Colonic mucosa (tissue), 4 donors: ENCODE results near the gene DUSP5. TPM values are rescaled to one million over a fixed set of nuclear protein-coding genes. Genes with fewer than 3 reads are reported as not detected.

Experiments used
- DNase-seq: peaks from one replicate; pipeline ENCODE4 v3.0.0-alpha.2; 2020
- H3K27ac ChIP-seq: fragments of 200-600 bp; one replicate; pipeline ENCODE4 v1.8.0; 2021
- H3K27me3 ChIP-seq: fragments of 200-600 bp; one replicate; pipeline ENCODE4 v1.8.0; 2021
- H3K36me3 ChIP-seq: fragments of 200-600 bp; one replicate; pipeline ENCODE4 v1.8.0; 2021
- H3K4me1 ChIP-seq: fragments of 200-600 bp; one replicate; pipeline ENCODE4 v1.8.0; 2021; ENCODE audit warnings: mild to moderate bottlenecking
- H3K4me3 ChIP-seq: fragments of 200-600 bp; one replicate; pipeline ENCODE4 v1.8.0; 2021
- H3K9ac ChIP-seq, 2 donors: one replicate each; pipeline ENCODE4 v1.7.0; 2013; ENCODE audit warnings: control low read depth in 2 of 2, low read depth in 2 of 2, low read length in 2 of 2
- H3K9me3 ChIP-seq: fragments of 200-600 bp; one replicate; pipeline ENCODE4 v1.8.0; 2021
- intact Hi-C: fragments of 100-400 bp; cut with DNase I; formaldehyde crosslinking; loops from one replicate; pipeline ENCODE4 v1.14.1; 2022
- total RNA-seq, 2 donors: library from RNA; stranded (reverse); fragmentation: NEBNext Ultra II Directional in 1 of 2; extraction: Animal tissue kit (Norgen Biotek cat#: 25700) in 1 of 2; gene quantifications; one replicate each; pipeline ENCODE4 v1.2.1, GENCODE V29; 2021
- TF ChIP-seq, protein P1 (sequence below): fragments of 200-600 bp; IDR thresholded peaks from one replicate; pipeline ENCODE4 v1.8.0; 2022; ENCODE audit warnings: antibody characterized with exemption, mild to moderate bottlenecking
- donor health status: healthy.
- donor health status: DM: no; HTN: no; CAD: no.
- donor health status: DM: no; HTN: no; CAD: no.

Gene DUSP5
- total RNA-seq, 2 donors from 2014 or later = 6.2 to 22.0 TPM

DNA sequence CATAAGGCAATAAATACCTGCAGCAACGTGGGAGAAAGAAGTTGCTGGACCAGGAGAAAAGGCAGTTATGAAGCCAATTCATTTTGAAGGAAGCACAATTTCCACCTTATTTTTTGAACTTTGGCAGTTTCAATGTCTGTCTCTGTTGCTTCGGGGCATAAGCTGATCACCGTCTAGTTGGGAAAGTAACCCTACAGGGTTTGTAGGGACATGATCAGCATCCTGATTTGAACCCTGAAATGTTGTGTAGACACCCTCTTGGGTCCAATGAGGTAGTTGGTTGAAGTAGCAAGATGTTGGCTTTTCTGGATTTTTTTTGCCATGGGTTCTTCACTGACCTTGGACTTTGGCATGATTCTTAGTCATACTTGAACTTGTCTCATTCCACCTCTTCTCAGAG is 13.0 kb downstream of the DUSP5 start:
- TF ChIP-seq, protein P1, sequence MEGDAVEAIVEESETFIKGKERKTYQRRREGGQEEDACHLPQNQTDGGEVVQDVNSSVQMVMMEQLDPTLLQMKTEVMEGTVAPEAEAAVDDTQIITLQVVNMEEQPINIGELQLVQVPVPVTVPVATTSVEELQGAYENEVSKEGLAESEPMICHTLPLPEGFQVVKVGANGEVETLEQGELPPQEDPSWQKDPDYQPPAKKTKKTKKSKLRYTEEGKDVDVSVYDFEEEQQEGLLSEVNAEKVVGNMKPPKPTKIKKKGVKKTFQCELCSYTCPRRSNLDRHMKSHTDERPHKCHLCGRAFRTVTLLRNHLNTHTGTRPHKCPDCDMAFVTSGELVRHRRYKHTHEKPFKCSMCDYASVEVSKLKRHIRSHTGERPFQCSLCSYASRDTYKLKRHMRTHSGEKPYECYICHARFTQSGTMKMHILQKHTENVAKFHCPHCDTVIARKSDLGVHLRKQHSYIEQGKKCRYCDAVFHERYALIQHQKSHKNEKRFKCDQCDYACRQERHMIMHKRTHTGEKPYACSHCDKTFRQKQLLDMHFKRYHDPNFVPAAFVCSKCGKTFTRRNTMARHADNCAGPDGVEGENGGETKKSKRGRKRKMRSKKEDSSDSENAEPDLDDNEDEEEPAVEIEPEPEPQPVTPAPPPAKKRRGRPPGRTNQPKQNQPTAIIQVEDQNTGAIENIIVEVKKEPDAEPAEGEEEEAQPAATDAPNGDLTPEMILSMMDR = no peak
- Histone ChIP-seq H3K4me1 (no peaks in the 10 kb centered on the region), H3K4me3 (no peak overlapping the region), H3K27ac (no peak overlapping the region), H3K9me3 (no peaks in the 10 kb centered on the region), H3K36me3 (no peaks in the 10 kb centered on the region), H3K27me3 (no peaks in the 10 kb centered on the region), H3K9ac (no peak overlapping the region)
- intact Hi-C loops = no loop called here
- DNase-seq = no peak

DNA sequence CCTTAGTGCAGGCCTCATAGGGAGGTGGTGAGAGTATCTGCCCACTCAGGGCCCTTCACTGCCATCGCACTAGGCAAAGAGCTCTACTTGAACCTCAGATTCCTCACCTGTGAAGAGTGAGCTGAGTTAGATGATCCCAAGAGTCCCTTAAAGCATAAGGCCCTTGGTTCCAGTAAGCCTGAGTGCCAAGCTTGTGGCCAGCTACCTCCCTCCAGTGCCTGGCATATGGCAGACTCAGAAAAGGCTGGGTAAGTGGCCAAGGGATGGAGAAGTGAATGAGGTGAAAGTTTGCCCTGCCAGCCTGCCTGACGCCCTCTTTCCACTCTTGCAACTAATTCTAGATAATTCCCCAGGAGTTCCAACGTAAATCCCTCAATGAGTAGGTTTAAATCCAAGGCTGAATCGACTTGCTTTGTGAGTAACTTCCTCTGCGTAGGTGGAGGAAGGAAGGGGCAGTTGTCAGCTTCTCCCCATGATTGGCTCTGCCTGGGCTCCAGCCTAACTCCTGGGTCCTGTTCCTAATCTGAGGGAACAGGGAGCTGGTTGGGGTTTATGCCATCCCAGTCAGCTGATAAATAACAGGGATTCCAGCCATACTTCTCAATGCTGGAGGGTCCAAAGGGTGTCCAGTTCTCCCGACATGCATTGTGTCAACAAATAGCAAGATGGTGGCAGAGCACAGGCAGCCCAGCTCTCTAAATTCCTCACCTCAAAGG is 14.2 kb downstream of the DUSP5 start:
- H3K27me3 ChIP-seq = no peaks in the 10 kb centered on the region
- H3K4me1 ChIP-seq = no peaks in the 10 kb centered on the region
- no peak overlapping the region for H3K27ac ChIP-seq
- intact Hi-C loops = no loop called here
- no peaks in the 10 kb centered on the region for H3K36me3 ChIP-seq
- no peak for DNase-seq
- H3K9ac ChIP-seq = no peak overlapping the region
- no peak overlapping the region for H3K4me3 ChIP-seq
- TF ChIP-seq, protein P1 = no peak
- no peaks in the 10 kb centered on the region for H3K9me3 ChIP-seq

DNA sequence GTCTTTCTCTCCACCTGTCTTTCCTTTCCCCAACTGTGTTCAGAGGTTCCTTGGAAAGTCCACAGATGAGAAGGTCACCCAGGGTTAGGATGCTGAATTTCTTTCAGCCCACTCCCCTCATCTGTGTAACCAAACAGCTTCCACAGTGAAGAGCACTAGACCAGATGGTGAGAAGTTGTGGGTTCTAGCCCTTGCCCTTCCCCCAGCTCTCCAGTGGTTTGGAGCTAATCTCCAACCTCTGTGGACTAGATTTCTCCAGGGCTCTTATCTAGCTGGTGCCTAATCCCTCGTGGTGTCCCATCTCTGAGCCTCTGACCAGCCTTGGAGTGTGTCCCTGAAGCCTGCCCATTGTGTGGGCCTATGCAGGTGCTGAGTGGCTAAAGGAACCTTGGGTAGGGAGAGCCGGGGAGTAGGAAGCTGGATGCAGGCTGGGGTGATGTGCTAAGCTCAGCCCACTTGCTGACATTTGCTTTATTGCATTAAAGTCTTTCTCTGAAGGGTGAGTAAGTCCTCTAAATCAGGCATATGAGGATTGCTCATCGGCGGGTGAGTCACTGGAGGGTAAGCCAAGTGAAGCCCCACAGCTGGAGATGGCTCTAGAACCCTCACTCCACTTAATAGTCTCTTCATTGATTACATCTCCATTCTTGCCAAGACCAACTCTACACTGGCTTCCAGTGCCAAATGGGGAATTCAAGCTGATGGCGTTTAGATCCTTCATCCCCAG is 14.9 kb downstream of the DUSP5 start:
- Histone ChIP-seq H3K27ac (no peak overlapping the region), H3K4me3 (no peak overlapping the region), H3K27me3 (no peaks in the 10 kb centered on the region), H3K9ac (no peak overlapping the region), H3K36me3 (no peaks in the 10 kb centered on the region), H3K4me1 (no peaks in the 10 kb centered on the region), H3K9me3 (no peaks in the 10 kb centered on the region)
- intact Hi-C loops = no loop called here
- TF ChIP-seq, protein P1 = no peak
- DNase-seq = no peak

DNA sequence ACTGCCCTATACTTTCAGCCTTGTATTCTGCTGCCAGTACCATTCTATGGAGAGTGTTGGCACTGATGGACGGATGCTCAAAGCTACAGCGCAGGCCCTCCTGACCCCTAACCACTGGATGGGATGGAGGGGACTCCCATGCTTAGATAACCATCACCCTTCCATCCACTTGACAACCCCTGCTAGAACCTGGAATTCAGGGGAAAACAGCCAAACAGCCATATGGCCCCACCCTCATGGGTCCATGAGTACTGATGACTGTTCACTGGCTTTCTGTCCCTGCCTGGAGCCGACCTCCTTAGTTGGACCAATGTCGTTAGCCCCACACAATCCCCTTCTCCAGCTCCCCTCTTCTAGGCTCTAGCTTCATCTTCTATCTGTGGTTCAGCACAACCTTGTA is 16.2 kb downstream of the DUSP5 start:
- TF ChIP-seq, protein P1 = no peak
- DNase-seq = no peak
- H3K27me3 ChIP-seq = no peaks in the 10 kb centered on the region
- no peaks in the 10 kb centered on the region for H3K9me3 ChIP-seq
- no peaks in the 10 kb centered on the region for H3K4me1 ChIP-seq
- no peak overlapping the region for H3K27ac ChIP-seq
- H3K4me3 ChIP-seq = no peak overlapping the region
- intact Hi-C loops = no loop called here
- no peaks in the 10 kb centered on the region for H3K36me3 ChIP-seq
- no peak overlapping the region for H3K9ac ChIP-seq

DNA sequence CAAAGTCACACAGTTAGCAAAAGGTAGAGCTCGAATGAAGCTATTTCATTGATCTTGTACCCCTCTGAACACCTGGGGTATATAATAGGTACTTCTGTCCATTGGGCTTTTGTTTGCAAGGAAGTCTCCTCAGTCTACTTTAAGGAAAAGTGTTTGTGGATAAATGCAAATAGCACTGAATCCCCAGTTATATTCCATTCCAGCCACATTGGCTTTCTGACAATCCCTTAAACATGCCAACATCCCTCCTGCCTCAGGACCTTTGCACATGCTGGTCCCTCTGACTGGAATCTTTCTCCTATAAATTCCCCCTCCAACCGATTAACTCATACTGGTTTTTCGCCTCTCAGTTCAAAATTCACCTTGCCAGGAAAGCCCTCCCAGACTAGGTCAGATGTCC is 17.1 kb downstream of the DUSP5 start:
- DNase-seq = no peak
- TF ChIP-seq, protein P1 = no peak
- Histone ChIP-seq H3K4me1 (no peaks in the 10 kb centered on the region), H3K9ac (no peak overlapping the region), H3K4me3 (no peak overlapping the region), H3K9me3 (no peaks in the 10 kb centered on the region), H3K36me3 (no peaks in the 10 kb centered on the region), H3K27ac (no peak overlapping the region), H3K27me3 (no peaks in the 10 kb centered on the region)
- intact Hi-C loops = no loop called here
